Tibial nerve (tissue), 4 donors: ENCODE results near the gene NF2. TPM values are rescaled to one million over a fixed set of nuclear protein-coding genes. Genes with fewer than 3 reads are reported as not detected.

Source experiments
- DNase-seq, 2 donors: peaks; one replicate each; pipeline ENCODE4 v3.0.0-alpha.2; 2019; ENCODE audit warnings: low spot score in 2 of 2
- H3K27ac ChIP-seq, 4 donors: fragments of 200-600 bp; sonication (generic) in 3 of 4; one replicate each; pipeline ENCODE4 v1.5.1; 2017 to 2019; ENCODE audit warnings: mild to moderate bottlenecking in 1 of 4
- H3K27me3 ChIP-seq, 2 donors: fragments of 200-600 bp; sonication (generic) in 1 of 2; one replicate each; pipeline versions ENCODE4 v1.5.1 to v1.6.0; 2017 to 2019
- H3K36me3 ChIP-seq, 3 donors: fragments of 200-600 bp; sonication (generic); one replicate each; pipeline ENCODE4 v1.5.1; 2018 to 2019
- H3K4me1 ChIP-seq, 4 donors: fragments of 200-600 bp; sonication (generic) in 3 of 4; one replicate each; pipeline ENCODE4 v1.5.1; 2017 to 2019
- H3K4me3 ChIP-seq, 4 donors: fragments of 200-600 bp; sonication (generic) in 3 of 4; one replicate each; pipeline ENCODE4 v1.5.1; 2017 to 2019; ENCODE audit warnings: mild to moderate bottlenecking in 1 of 4, moderate library complexity in 1 of 4
- H3K9me3 ChIP-seq, 4 donors: fragments of 200-600 bp; sonication (generic) in 3 of 4; one replicate each; pipeline ENCODE4 v1.5.1; 2017 to 2019
- CTCF ChIP-seq, 5 experiments: fragments of 200-600 bp in 3 of 5; fragments of 450-650 bp in 2 of 5; sonication (generic) in 3 of 5; IDR thresholded peaks; one replicate each; pipeline ENCODE4 v1.5.1; 2016 to 2019; ENCODE audit warnings: antibody characterized with exemption in 5 of 5, mild to moderate bottlenecking in 3 of 5, moderate library complexity in 2 of 5
- EP300 ChIP-seq, 2 donors: sonication (generic); formaldehyde crosslinking; IDR thresholded peaks; one replicate each; pipeline ENCODE4 v1.6.1; 2017; ENCODE audit warnings: antibody characterized with exemption in 2 of 2, mild to moderate bottlenecking in 1 of 2
- POLR2A ChIP-seq, 2 donors: fragments of 450-650 bp; IDR thresholded peaks; one replicate each; pipeline ENCODE4 v1.6.1; 2017; ENCODE audit warnings: antibody characterized with exemption in 2 of 2, mild to moderate bottlenecking in 2 of 2, moderate library complexity in 2 of 2
- WGBS, 2 donors: methylation state at CpG; one replicate each; pipeline ENCODE4 v1.1.5; 2018; 5-methylcytosine and 5-hydroxymethylcytosine counted together
- total RNA-seq, 4 donors: library from RNA; depleted of rRNA; stranded (reverse); fragments of >200 nt; gene quantifications; one replicate each; pipeline ENCODE4 v1.1.0, GENCODE V29; 2016

NF2 gene
- total RNA-seq, 4 donors from 2014 or later, result 24.9 to 39.0 (median 28.8) TPM

DNA sequence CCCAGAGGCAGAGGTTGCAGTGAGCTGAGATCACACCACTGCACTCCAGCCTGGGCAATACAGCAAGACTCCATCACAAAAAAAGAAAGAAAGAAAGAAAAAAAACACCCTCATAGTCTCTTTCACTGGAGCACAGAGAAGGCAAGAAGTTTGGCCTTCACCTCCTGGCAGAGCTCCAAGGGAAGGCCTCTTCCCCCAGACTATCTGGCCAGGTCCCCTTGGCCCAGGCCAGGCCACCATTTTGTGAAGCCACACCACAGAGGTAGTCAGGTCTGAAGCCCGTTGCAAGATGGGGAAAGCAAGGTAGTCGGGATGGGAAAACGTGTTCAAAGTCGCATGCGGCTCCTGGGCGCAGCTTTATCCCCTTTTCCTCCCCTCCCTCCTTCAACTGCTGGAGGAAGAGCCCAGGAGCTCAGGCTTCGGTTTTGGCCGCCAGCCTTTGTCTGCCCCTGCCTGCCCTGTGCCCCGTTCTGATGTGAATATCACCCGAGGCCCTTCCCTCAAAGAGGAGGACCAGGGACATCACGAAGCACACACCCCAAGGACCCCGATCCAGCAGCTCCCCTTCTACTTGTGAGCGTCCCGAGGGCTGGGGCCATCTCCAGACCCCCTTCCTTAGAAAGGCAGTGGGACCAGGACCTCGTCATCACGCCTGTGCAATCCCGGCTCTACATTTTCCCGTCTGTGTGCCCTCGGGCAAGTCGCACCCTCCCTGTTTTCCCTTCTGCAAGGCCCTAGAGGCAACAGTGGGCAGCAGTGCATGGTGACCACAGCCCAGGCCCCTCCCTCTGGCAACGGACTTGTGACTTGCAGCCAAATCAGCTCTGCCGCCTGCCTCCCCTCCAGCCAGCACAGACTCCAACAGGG, 134.1 kb downstream of the NF2 start:
- no peak for DNase-seq
- Histone ChIP-seq H3K27me3 (no peaks in the 10 kb centered on the region), H3K4me1 (no peaks in the 10 kb centered on the region), H3K9me3 (no peaks in the 10 kb centered on the region), H3K27ac (no peak overlapping the region), H3K36me3 (peaks cover 0 to 95% (median 0%) of the 10 kb centered on the region in 3 donors), H3K4me3 (no peak overlapping the region)
- no peak for TF ChIP-seq POLR2A (IDR thresholded peaks at IDR 0.05)
- TF ChIP-seq CTCF (IDR thresholded peaks at IDR 0.05), result no peak
- TF ChIP-seq EP300 (IDR thresholded peaks at IDR 0.05), result no peak
- 85 to 89% methylated on average over 22 of the region's 22 CpGs for WGBS, 2 donors

DNA sequence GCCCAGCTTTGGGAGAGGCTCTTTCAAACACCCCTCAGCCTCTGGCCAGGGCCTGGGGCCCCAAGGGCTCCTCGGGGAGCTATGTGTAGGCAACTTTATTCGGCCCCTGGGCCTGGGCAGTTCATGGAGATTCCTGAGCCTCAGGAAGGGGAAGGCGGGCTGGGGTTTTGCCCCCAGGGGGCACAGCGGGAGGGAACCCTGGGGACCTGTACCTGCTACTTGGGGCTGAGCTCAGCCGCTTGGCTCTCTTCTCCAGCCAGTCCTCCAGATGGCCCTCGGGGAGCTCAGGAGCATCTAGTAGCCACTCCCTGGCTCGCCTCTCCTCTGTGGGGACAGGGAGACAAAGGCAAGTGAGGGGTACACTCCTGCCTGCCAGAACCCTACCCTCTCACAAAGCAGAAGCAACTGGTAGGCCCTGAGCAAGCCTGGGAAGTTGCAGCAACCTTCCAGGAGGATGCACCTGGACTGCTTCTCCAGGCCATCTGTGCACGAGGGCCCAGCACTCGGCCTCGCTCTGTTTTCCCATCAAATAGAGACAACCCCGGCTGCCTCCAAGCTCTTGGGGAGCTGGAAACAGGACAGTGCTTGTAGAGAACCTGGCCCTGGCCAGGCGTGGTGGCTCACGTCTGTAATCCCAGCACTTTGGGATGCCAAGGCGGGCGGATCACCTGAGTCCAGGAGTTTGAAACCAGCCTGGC, 134.8 kb downstream of the NF2 start:
- WGBS, 2 donors, result 89 to 90% methylated on average over 14 to 15 of the region's 15 CpGs
- H3K27me3 ChIP-seq, result no peaks in the 10 kb centered on the region
- H3K4me3 ChIP-seq, result no peak overlapping the region
- TF ChIP-seq POLR2A (IDR thresholded peaks at IDR 0.05) (no peak), EP300 (IDR thresholded peaks at IDR 0.05) (no peak)
- no peaks in the 10 kb centered on the region for H3K9me3 ChIP-seq
- no peaks in the 10 kb centered on the region for H3K4me1 ChIP-seq
- H3K36me3 ChIP-seq, result peaks cover 0 to 95% (median 0%) of the 10 kb centered on the region in 3 donors
- no peak overlapping the region for H3K27ac ChIP-seq
- no peak for DNase-seq

GRCh38 chr22:29739346-29739875, 136.0 kb downstream of the NF2 start:
- Histone ChIP-seq H3K9me3 (no peaks in the 10 kb centered on the region), H3K27me3 (no peaks in the 10 kb centered on the region), H3K27ac (no peak overlapping the region), H3K4me3 (no peak overlapping the region), H3K4me1 (no peaks in the 10 kb centered on the region), H3K36me3 (peaks cover 0 to 95% (median 0%) of the 10 kb centered on the region in 3 donors)
- no peak for DNase-seq
- 91% methylated on average over 15 to 17 of the region's 17 CpGs for WGBS, 2 donors
- TF ChIP-seq POLR2A (IDR thresholded peaks at IDR 0.05) (no peak), EP300 (IDR thresholded peaks at IDR 0.05) (no peak), CTCF (IDR thresholded peaks at IDR 0.05) (no peak)

DNA sequence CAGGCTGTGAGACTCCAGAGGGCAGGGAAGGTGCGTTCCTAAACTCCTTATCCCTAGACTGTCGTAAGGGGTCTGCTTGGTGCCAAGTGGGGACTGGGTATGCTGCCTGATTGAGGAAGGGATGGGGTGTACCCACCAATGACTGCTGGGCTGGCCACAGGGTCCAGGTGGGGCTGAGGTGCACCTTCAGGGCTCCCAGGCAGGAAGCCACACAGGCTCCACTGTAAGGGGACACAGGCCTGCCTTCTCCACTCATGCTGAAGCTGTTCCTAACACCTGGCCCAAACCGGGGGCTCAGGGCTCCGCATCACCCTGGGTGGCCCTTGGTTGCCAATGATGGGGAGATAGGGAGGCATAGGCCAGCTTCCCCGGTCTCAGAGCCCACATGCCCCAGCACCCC, 136.8 kb downstream of the NF2 start:
- TF ChIP-seq POLR2A (IDR thresholded peaks at IDR 0.05) (no peak), EP300 (IDR thresholded peaks at IDR 0.05) (no peak), CTCF (IDR thresholded peaks at IDR 0.05) (no peak)
- H3K36me3 ChIP-seq, result peaks cover 0 to 95% (median 3%) of the 10 kb centered on the region in 3 donors
- no peak for DNase-seq
- H3K9me3 ChIP-seq, result no peaks in the 10 kb centered on the region
- no peaks in the 10 kb centered on the region for H3K27me3 ChIP-seq
- H3K4me1 ChIP-seq, result peaks cover 0 to 3% (median 0%) of the 10 kb centered on the region in 4 donors
- 93 to 97% methylated on average over 5 of the region's 5 CpGs for WGBS, 2 donors
- H3K27ac ChIP-seq, result no peak overlapping the region
- no peak overlapping the region for H3K4me3 ChIP-seq

- Histone ChIP-seq H3K27me3 (no peaks in the 10 kb centered on the region), H3K27ac (no peak overlapping the region), H3K9me3 (no peaks in the 10 kb centered on the region), H3K4me1 (peaks cover 0 to 3% (median 0%) of the 10 kb centered on the region in 4 donors), H3K36me3 (peaks cover 0 to 100% (median 3%) of the 10 kb centered on the region in 3 donors), H3K4me3 (no peak overlapping the region)
- TF ChIP-seq CTCF (IDR thresholded peaks at IDR 0.05), result no peak
- TF ChIP-seq POLR2A (IDR thresholded peaks at IDR 0.05), result no peak
- TF ChIP-seq EP300 (IDR thresholded peaks at IDR 0.05), result no peak
- no peak for DNase-seq
- WGBS, 2 donors, result 88 to 95% methylated on average over 2 of the region's 2 CpGs
These were observed 138.5 kb downstream of the NF2 start for GRCh38 chr22:29741926-29742325.
